ENCODE measurements around the gene RARG. TPM values are rescaled to one million over a fixed set of nuclear protein-coding genes. Genes with fewer than 3 reads are reported as not detected.
"Not testable (repeated sequence)": the region's sequence is repeated elsewhere in the genome, so short reads cannot be mapped to it uniquely, and the experiment has no call there.

RARG gene
- total RNA-seq, 1 donor from 2014 or later, result 18.0 TPM

DNA sequence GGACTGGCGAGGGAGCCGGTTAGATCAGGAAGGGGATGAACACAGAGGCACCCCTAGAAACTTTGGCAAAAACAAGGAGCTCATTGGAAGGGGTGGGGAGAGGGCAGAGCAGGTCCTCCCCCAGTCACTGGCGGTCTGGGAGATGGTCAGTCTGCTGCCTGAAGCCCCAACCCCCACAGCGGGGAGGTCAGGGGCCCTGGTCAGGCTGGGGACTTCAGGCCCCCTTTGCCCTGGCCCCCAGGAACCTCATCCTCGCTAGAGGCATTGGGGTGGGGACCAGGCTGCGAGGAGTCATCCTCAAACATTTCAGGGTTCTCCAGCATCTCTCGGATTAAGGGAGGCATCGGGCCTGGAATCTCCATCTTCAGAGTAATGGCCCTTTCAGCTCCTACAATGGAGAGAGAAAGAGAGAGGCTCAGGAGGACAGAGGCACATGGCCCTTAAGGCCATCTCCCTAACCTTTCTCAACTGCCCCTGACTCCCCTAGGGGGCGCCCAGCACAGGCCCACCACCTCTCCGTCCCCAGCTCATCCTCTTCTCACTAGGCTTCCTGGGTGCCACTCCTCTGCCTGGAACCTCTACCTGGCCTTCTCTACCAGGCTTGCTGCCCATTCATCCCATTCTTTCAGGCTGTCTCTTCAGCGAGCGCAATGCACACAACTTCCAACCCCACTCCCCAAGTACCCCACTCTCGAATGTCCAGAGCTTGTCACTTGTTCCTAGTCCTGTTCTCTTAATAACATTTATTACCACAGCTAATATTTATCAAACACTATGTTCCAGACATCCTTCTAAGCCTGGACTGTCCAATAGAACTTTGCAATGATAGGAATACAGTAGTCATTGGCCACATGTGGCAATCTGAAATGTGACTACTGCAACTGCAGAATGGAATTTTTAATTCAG lies 20.3 kb downstream of the RARG start:
- DNase-seq (ENCODE audit: low spot score), result no peak

DNA sequence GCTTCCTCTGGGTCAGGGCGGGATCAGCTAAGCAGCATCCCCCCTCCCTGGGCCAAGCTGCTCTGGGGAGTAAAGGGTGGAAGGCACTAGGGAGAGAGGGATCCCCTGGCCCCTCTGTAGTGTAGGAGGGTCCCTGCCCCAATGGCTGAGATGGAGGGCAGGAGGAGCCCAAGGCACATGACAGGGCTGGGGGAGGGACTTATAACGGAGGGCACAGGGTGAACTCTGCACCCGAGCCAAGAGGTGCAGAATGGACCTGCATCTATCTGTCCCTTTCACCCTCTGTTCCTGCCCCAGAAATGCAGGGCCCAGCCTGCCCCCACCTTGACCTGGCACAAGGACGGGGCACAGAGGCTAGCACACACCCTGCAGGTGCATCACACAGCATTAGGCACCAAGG lies 21.2 kb downstream of the RARG start:
- DNase-seq (ENCODE audit: low spot score), result no peak

DNA sequence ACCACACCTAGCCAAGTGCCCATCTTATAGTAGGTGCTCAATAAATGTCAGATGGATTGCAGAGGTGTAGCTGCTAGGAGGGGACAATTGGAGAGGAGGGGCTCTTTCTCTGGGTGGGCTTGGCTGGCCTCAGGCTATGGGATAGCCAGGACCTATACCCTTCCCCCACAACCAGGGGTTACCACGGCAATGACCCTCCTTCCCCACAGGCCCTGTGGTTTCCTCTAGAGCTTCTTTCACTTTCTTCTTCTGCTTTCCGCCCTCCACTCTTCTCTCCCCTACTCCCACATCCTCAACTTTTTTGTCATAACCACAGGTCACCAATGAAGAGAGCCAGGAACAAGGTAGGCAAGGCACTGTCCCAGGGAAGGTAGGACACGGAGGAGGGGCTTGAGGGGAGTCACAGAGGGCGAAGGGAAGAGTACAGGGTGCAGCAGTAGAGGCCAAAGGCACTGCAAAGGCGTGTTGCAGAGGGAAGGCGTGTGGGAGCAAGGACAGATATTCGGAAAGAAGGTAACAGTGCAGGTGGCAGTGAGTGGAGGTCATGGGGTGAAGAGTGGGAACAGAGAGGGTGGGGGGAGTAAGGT lies 23.0 kb downstream of the RARG start:
- DNase-seq (ENCODE audit: low spot score), result no peak

DNA sequence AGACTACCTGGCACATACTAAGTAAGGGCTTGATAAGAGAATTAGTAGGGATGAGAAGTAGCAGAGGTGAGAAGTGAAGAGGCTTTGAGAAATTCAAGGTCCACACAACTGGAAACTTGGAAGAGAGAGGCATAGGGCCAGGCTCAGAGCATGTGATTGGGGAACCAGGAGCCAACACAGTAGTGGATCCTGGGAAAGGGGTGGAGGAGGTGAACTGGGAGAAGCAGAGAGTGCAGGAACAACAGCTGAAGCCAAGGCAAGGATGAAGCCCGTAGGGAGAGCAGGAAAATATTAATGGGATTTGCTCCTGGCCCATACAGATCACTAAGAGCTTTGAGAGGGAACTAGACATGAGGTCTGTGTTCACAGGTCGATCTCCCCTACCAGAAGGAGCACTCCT lies 23.6 kb downstream of the RARG start:
- DNase-seq (ENCODE audit: low spot score), result no peak

DNA sequence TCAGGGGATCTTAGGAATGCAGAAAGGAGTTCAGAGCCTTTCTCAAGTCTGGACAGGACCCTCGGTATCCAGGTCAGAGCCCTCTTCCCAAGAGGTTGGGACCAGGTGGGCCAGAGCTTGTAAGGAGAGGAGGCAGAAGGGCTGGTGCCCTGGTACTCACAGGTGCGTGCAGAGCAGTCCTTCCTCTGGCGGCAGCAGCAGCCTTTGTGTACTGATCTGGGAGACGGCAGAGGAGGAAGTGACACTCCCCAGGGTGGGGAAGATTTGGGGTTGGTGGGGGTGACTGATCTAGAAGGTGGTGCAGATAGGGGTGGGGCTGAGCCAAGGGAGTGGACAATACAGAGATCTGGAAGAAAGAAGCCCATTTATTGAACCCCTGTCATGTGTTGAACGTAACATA lies 25.0 kb downstream of the RARG start, which contains the start of gene ITGB7:
Gene ITGB7, minus strand, starts transcription at position 210 of the 400 bp plus-strand sequence. CDS start 6,808 bp downstream, outside the sequence.
- no peak for DNase-seq (ENCODE audit: low spot score)

DNA sequence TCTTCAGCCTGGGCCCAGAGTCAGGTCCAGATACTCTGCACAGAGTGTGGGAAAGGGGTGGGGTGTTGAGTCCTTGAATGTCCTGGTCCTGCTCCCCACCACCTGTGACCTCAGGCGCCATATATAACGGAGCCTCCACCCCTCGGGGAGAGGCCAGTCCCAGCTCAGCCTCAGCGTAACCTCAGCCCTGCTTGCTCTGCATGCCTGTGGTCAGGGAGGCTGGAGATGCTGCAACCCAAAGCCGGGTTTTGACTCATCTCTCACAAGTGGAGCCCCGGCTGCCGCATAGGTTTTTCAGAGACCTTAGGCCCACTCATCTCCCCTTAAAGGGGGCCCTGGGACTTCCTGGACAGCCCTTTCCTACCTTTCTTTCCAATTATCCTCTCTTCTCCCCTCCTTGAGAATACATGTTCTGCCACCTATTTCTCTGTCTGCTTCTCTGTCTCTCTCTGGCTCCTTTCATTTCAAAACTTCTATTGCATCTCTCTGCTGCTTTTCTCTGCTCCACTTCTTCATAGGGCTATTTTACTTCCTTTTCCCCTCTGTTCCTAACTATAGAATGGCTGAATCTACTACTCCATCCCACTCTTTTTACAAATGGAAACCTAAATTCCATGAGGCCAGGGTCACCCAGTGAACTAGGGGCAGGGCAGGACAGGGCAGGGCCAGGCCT lies 26.1 kb downstream of the RARG start:
- DNase-seq (ENCODE audit: low spot score), result no peak

DNA sequence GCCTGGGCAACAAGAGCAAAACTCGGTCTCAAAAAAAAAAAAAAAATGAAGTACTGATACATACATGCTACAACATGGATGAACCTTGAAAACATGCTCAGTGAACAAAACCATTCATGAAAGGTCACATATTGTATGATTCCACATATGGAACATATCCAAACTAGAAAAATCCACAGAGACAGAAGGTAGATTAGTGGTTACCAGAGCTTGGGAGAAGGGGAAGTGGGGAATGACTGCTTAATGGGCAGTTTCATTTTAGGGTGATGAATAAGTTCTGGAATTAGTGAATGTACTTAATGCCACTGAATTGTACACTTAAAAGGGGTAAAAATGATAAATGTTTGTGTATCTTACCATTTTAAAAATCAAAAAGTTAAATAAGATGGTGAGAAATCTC lies 27.7 kb downstream of the RARG start:
- no peak for DNase-seq (ENCODE audit: low spot score)

DNA sequence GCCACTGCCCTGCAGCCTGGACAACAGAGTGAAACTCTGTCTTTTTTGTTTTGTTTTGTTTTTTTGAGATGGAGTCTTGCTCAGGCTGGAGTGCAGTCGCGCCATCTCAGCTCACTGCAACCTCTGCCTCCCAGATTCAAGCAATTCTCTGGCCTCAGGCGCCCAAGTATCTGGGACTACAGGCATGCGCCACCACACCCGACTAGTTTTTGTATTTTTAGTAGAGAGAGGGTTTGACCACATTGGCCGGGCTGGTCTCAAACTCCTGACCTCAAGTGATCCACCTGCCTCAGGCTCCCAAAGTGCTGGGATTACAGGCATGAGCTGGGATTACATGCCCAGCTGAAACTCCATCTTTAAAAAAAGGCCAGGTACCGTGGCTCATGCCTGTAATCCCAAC lies 29.7 kb downstream of the RARG start:
- DNase-seq (ENCODE audit: low spot score), result not testable (repeated sequence)

DNA sequence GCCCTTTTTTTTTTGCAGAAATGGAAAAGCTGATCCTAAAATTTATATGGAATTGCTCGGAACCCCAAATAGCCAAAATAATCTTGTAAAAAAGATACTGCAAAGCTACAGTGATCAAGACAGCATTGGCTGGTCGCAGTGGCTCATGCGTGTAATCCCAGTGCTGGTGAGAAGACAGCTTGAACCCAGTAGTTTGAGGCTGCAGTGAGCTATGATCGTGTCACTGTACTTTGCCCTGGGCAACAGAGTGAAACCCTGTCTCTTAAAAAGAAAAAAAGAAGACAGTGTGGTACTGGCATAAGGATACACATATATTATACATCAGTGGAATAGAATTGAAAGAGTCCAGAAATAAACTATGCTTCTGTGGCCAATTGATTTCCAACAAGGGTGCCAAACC lies 30.4 kb downstream of the RARG start:
- no peak for DNase-seq (ENCODE audit: low spot score)

DNA sequence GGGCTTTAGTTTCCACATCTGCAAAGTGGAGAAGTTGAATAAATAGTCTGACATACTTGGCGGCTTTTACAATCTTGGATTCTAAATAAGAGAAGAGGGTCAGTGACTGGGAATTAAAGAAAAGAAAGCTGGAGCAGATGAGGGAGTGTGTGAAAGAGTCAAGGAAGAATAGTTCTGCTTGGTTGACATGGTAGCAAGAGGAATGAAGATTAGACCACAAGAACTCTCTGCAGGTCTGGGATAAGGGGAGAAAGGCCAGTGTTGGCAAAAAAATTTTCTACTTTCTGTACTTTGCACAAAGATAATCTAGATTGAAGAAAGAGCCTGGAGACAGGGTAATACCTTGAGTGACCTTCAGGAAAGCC lies 30.9 kb downstream of the RARG start:
- no peak for DNase-seq (ENCODE audit: low spot score)

DNA sequence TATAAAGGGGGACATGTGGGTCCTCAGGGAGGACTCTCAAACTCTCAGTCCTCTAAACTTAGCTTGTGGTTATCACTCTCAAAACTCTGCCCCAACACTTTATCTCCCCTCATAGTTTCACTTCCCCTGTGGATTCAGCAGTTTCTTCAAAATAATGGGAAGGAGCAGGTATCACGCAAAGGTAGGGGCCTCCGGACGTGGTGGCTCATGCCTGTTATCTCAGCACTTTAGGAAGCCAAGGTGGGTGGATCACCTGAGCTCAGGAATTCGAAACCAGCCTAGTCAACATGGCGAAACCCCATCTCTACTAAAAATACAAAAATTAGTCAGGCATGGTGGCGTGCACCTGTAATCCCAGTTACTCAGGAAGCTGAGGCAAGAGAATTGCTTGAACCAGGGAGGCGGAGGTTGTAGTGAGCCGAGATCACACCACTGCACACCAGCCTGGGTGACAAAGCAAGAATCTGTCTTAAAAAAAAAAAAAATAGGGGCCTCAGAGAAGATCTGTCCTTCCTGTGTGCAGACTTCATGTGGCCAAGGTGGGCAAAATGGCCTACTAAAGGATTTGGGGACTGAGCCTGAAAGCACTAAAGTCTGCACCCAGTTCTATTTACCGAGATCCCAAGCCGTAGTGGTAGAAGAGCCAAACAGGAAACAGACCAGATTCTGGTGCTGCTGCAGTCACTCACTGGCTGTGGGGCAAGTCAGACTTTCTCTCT lies 31.4 kb downstream of the RARG start:
- DNase-seq (ENCODE audit: low spot score), result no peak

DNA sequence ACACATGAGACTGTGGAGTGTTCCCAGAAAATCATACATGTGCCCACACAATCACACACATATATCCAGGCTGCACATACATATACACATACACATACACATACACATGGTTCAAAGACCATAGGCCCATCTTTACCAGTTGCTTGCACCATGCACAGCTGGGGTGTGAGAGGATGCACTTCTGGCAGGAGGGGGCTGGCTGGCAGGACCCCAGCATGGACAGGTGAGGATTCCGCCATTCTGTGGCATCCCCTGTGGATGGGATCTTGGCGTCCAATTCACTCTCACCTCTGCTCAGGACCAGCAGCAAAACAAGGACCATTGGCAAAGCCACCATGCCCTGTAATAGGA lies 31.9 kb downstream of the RARG start:
- DNase-seq (ENCODE audit: low spot score), result no peak

DNA sequence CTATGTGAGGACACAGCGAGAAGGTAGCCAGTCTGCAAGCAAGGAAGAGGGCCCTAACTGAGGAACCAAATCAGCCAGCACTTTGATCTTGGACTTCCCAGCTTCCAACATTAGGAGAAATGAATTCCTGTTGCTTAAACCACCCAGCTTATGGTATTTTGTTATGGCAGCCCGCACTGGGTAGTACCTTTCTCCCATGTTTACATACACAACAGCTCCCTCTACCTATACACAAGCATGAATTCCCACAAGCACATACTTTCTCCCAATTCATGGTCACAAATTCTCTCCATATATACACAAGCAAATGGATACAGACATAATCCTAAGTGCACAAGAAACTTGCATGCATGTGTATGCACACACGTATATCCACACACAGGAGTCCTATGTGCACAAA lies 32.3 kb downstream of the RARG start:
- DNase-seq (ENCODE audit: low spot score), result no peak

DNA sequence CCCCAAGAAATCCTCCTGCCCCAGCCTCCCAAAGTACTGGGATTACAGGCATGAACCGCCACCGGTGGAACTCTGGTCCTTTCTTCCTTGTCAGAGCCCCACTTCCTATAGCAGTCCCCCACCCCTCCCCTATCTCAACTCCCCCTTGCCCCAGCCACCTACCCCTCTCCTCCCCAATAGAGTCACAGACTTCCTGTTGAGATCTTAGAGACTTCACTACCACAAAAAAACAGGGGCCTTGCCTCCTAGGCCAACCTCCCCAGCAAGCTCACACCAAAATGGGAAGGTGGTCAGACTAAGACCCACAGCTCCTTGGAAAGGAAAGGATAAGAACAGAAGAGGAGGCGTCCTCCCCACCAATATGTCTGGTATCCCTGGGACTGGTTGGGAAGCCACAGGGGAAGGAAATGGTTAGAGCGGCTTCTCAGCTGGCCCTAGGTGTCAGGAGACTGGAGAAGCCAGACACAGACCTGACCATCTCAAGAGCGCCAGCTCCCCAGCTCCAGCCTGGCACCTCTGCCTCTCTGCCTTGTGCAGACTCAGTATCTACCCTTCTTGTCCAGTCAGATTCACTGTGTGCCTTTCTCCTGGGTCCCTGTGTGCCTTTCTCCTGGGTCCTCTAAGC lies 33.4 kb downstream of the RARG start:
- DNase-seq (ENCODE audit: low spot score), result no peak

DNA sequence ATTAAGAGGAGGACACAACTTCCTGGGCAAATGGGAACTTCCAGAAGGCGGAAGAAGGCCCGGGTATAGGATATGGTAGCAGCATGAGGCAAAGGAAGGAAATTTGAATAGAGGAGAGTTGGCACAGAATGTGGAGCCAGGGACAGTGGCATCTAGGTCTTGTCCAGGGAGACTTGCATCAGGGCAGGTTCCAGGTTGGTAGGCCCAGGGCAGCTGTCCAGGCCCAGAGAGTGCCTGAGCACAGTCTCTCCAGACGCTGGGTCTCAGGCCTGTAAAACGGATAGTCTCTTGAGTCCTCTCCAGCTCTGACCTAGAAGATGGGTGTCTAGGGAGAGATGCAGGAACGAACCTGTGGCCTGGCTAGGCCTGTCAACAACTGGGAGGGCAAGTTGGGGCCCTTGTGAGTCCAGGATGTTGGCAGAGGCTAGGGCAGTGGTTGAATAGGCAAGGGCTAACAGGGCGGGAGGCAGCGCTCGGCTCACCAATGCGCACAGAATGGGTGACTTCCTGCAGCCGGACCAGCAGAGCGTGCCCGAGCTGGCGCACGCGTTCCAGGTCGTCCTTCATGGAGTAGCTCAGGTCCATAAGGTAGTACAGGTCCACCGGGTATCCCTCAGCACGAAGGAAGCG lies 34.9 kb downstream of the RARG start:
- no peak for DNase-seq (ENCODE audit: low spot score)

DNA sequence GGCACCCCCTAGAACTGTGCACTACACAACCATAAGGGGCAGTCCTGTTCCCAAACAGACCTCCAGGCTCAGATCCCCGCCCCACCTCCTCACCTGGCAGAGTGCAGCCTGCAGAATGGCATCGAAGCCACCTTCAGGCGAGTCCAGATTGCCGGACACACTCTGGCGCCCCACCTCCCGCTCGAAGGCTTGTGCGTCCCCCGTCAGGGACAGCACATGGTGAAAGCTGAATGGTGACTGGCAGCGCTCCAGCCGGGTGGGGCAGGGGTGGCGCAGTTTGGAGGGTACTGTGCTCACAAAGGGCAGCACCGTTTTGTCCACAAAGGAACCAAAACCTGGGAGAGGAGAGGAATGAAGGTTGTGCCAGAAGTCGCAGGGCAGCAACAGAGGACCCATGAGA lies 35.5 kb downstream of the RARG start:
- no peak for DNase-seq (ENCODE audit: low spot score)

DNA sequence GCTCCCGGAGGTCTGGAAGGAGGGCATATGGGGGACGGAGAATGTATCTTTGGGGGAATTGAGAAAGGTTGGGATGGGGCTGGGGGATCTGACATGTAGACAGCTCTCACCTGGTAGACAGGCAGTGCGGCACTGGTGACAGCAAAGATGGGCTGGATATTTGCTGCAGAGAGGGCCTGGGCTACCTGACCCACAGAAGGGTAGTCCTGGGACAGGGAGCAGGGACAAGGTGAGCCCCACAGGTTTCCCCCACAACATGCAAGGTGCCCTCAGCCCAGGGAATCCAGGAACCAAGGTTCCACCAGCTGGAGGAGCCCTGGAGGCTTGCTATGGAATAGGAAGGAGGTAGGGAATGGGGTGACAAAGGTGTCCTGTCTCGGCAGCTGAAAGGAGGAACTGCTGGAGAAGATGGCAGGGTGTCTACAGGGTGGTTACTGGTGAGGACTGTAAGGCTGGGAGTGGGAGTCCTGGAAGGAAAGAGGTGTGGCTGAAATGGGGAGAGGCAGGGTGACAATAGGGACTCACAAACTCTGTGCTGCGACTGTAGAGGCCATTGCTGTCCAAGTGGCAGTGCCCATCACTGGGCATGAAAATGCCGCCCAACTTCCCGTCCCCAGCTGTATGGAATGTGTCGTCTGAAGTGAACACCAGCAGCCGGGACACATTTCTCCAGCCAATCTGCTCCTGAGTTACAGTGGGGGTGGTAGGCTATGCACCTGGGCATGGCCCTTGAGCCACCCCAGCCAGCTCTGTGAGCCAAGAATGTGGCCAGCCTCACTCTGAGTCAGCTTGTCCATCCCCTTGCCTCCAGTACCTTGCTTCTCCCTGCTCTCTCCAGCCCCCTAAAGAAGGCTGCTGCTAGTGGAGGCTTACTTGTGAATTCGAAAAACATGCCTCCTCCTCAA lies 36.2 kb downstream of the RARG start:
- DNase-seq (ENCODE audit: low spot score), result no peak

DNA sequence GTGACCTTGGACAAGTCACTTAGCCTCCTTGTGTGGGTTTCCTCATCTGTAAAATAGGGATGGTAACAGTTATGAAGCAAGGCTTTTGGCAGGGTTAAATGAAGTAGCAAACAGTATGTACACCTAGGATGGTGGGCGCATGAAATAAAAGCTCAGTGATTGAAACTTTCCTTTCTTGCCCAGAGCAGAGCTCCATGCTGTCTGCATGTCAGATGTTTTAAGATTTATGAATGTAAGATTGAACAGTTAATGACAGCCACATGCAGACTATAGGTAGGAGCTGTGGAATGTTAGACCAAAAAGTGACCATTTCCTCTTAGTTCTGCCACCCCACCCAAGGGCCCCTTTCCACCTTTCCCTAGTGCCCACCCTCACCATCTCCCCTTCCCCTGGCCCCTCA lies 37.0 kb downstream of the RARG start:
- DNase-seq (ENCODE audit: low spot score), result no peak

DNA sequence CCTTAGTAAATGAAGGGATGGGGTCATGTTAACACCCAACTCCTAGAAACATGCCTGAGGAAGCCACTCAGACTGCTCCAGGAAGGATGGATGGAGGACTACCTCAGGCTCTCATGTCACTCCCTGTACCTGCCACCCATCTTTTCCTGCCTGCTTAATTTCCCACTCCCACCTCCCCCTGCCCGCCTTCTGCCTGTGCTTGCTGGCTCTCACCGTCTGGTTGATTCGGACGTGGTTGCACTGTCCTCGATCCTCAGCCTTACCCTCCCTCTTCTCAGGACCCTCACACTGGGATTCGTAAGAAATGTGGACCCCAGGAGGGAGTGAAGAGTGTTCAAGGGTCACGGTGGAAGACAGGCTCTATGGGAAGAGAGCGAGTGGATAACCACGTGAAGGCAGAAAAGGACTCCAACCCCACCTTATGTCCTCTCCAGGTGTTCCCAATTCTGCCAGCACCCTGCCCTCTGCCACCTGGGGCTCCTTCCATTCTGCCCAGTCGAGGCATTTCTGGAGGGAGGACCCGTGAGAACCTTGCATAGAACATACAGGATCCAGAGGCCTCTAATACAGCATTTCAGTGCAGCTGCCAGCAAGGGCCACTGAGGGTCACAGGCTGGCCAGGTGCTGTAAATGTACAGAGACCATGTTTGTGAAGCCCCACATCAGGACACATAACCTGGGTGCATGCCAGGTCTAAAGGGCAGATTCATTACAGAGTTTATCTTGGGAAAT lies 37.9 kb downstream of the RARG start:
- no peak for DNase-seq (ENCODE audit: low spot score)

All from mesenteric fat pad (tissue), 1 donor.